ENCODE measurements around the gene FBXL17. TPM values are rescaled to one million over a fixed set of nuclear protein-coding genes. Genes with fewer than 3 reads are reported as not detected.

The FBXL17 gene
- total RNA-seq, 1 experiment from 2014 or later = 5.3 TPM

DNA sequence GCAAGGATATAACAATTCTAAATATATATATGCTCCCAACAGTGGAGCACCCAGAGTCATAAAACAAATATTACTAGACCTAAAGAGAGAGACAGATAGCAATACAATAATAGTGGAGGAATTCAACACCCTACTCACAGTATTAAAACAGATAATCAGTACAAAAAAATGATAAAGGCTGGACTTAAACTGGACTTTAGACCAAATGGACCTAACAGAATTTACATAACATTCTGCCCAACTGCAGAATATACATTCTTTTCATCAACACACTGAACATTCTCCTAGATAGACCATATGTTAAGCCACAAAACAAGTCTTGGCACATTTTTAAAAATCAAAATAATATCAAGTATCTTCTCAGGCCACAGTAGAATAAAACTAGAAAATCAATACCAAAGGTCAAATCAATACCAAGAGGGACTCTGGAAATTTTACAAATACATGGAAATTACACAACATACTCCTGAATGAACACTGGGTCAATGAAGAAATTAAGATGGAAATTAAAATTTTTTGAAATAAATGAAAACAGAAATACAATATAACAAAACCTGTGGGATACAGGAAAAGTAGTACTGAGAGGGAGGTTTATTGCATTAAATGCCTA lies 100.8 kb downstream of the FBXL17 start:
- DNase-seq = no peak
- no peak overlapping the region for H2BK5ac ChIP-seq (ENCODE audit: insufficient read length, low read length)
- no peak overlapping the region for H4K91ac ChIP-seq (ENCODE audit: insufficient read length, low read depth, low read length)
- H4K5ac ChIP-seq (ENCODE audit: insufficient read length, low read depth, low read length) = no peak overlapping the region
- no peaks in the 10 kb centered on the region for H3K27me3 ChIP-seq (ENCODE audit: insufficient read depth, low read length)
- H3K14ac ChIP-seq (ENCODE audit: insufficient read depth, low read length) = no peak overlapping the region
- Mint-ChIP-seq H3K27me3 (ENCODE audit: low read depth) (no peaks in the 10 kb centered on the region), H3K9me3 (no peaks in the 10 kb centered on the region; a peak in 1 of 5 replicates), H3K36me3 (ENCODE audit: insufficient read depth in 1 of 3, low read depth in 3 of 3) (no peaks in the 10 kb centered on the region; a peak in 1 of 7 replicates), H3K4me3 (no peak overlapping the region), H3K27ac (no peak overlapping the region), H3K4me1 (peaks cover 8 to 12% of the 10 kb centered on the region in 2 experiments)
- H3K4me2 ChIP-seq (ENCODE audit: insufficient read depth, insufficient read length, low read length) = no peak overlapping the region
- no peak overlapping the region for H3K9ac ChIP-seq (ENCODE audit: extremely low read depth, insufficient read length, low read length)
- H3K23ac ChIP-seq (ENCODE audit: insufficient read length, low read depth, low read length) = no peak overlapping the region
- no peaks in the 10 kb centered on the region for H3K23me2 ChIP-seq (ENCODE audit: insufficient read length, low read depth, low read length, poor library complexity, severe bottlenecking)
- TF ChIP-seq, protein P1, sequence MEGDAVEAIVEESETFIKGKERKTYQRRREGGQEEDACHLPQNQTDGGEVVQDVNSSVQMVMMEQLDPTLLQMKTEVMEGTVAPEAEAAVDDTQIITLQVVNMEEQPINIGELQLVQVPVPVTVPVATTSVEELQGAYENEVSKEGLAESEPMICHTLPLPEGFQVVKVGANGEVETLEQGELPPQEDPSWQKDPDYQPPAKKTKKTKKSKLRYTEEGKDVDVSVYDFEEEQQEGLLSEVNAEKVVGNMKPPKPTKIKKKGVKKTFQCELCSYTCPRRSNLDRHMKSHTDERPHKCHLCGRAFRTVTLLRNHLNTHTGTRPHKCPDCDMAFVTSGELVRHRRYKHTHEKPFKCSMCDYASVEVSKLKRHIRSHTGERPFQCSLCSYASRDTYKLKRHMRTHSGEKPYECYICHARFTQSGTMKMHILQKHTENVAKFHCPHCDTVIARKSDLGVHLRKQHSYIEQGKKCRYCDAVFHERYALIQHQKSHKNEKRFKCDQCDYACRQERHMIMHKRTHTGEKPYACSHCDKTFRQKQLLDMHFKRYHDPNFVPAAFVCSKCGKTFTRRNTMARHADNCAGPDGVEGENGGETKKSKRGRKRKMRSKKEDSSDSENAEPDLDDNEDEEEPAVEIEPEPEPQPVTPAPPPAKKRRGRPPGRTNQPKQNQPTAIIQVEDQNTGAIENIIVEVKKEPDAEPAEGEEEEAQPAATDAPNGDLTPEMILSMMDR (conservative IDR thresholded peaks at IDR 0.05) = no peak
- no peak overlapping the region for H3K27ac ChIP-seq (ENCODE audit: insufficient read length, low read depth, low read length)
- no peaks in the 10 kb centered on the region for H3K79me1 ChIP-seq (ENCODE audit: insufficient read depth, low read depth, low read length, poor library complexity, severe bottlenecking)
- H3K4ac ChIP-seq (ENCODE audit: low read depth, low read length) = no peak overlapping the region
- H4K20me1 ChIP-seq (ENCODE audit: control insufficient read depth, insufficient read depth, insufficient read length) = no peaks in the 10 kb centered on the region
- H3K4me1 ChIP-seq (ENCODE audit: insufficient read depth, low read length) = no peaks in the 10 kb centered on the region
- no peaks in the 10 kb centered on the region for H3K9me3 ChIP-seq (ENCODE audit: control insufficient read depth, low read depth, low read length)
- no peak overlapping the region for H2AFZ ChIP-seq (ENCODE audit: low read length)
- no peak overlapping the region for H3K56ac ChIP-seq (ENCODE audit: insufficient read length, low read depth, low read length)
- no peak overlapping the region for H2BK15ac ChIP-seq (ENCODE audit: low read depth, low read length)
- no peak overlapping the region for H3K18ac ChIP-seq (ENCODE audit: insufficient read length, low read depth, low read length)
- no peak overlapping the region for H2BK20ac ChIP-seq (ENCODE audit: low read depth, low read length, poor library complexity, severe bottlenecking)
- H3K79me2 ChIP-seq (ENCODE audit: insufficient read depth, low read length) = no peaks in the 10 kb centered on the region
- no peak overlapping the region for H2BK120ac ChIP-seq (ENCODE audit: low read depth, low read length, poor library complexity, severe bottlenecking)
- H2AK5ac ChIP-seq (ENCODE audit: insufficient read length, low read length) = no peak overlapping the region
- H2BK12ac ChIP-seq (ENCODE audit: insufficient read length, low read depth, low read length) = no peak overlapping the region
- no peak overlapping the region for H3T11ph ChIP-seq (ENCODE audit: low read length)
- no peak overlapping the region for H4K8ac ChIP-seq (replicated peaks; ENCODE audit: insufficient read length, low read depth, low read length)
